ENCODE data around the gene UGGT2. TPM values are rescaled to one million over a fixed set of nuclear protein-coding genes. Genes with fewer than 3 reads are reported as not detected.

The UGGT2 gene, protein sequence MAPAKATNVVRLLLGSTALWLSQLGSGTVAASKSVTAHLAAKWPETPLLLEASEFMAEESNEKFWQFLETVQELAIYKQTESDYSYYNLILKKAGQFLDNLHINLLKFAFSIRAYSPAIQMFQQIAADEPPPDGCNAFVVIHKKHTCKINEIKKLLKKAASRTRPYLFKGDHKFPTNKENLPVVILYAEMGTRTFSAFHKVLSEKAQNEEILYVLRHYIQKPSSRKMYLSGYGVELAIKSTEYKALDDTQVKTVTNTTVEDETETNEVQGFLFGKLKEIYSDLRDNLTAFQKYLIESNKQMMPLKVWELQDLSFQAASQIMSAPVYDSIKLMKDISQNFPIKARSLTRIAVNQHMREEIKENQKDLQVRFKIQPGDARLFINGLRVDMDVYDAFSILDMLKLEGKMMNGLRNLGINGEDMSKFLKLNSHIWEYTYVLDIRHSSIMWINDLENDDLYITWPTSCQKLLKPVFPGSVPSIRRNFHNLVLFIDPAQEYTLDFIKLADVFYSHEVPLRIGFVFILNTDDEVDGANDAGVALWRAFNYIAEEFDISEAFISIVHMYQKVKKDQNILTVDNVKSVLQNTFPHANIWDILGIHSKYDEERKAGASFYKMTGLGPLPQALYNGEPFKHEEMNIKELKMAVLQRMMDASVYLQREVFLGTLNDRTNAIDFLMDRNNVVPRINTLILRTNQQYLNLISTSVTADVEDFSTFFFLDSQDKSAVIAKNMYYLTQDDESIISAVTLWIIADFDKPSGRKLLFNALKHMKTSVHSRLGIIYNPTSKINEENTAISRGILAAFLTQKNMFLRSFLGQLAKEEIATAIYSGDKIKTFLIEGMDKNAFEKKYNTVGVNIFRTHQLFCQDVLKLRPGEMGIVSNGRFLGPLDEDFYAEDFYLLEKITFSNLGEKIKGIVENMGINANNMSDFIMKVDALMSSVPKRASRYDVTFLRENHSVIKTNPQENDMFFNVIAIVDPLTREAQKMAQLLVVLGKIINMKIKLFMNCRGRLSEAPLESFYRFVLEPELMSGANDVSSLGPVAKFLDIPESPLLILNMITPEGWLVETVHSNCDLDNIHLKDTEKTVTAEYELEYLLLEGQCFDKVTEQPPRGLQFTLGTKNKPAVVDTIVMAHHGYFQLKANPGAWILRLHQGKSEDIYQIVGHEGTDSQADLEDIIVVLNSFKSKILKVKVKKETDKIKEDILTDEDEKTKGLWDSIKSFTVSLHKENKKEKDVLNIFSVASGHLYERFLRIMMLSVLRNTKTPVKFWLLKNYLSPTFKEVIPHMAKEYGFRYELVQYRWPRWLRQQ (N-terminal part only)
- 10 to 100 TPM; 29.7 to 56.2 (median 45.1) TPM for polyA plus RNA-seq (ENCODE audit: insufficient read depth in 1 of 5, insufficient read length in 5 of 5, low replicate concordance in 1 of 5)
- long read RNA-seq, donor 1, partial matches to known transcripts: 22 of 24 reads
- long read RNA-seq, donor 1, other reads (novel, unspliced or antisense): 0 of 24 reads
- long read RNA-seq, donor 2, full-length matches to known transcripts: 5 of 20 reads
- long read RNA-seq, donor 2, partial matches to known transcripts: 15 of 20 reads
- long read RNA-seq, donor 2, other reads (novel, unspliced or antisense): 0 of 20 reads
- long read RNA-seq, donor 3, partial matches to known transcripts: 5 of 6 reads
- long read RNA-seq, donor 3, other reads (novel, unspliced or antisense): 0 of 6 reads
- long read RNA-seq, donor 4, partial matches to known transcripts: 0 of 4 reads
- long read RNA-seq, donor 4, other reads (novel, unspliced or antisense): 0 of 4 reads
- long read RNA-seq, donor 5, partial matches to known transcripts: 39 of 43 reads
- long read RNA-seq, donor 5, other reads (novel, unspliced or antisense): 0 of 43 reads
- long read RNA-seq, donor 6, partial matches to known transcripts: 16 of 19 reads
- long read RNA-seq, donor 6, other reads (novel, unspliced or antisense): 0 of 19 reads
- long read RNA-seq, donor 7, partial matches to known transcripts: 0 of 1 reads
- long read RNA-seq, donor 7, other reads (novel, unspliced or antisense): 0 of 1 reads
- long read RNA-seq, donor 8, full-length matches to known transcripts: 2 of 14 reads
- long read RNA-seq, donor 8, partial matches to known transcripts: 12 of 14 reads
- long read RNA-seq, donor 8, other reads (novel, unspliced or antisense): 0 of 14 reads

DNA sequence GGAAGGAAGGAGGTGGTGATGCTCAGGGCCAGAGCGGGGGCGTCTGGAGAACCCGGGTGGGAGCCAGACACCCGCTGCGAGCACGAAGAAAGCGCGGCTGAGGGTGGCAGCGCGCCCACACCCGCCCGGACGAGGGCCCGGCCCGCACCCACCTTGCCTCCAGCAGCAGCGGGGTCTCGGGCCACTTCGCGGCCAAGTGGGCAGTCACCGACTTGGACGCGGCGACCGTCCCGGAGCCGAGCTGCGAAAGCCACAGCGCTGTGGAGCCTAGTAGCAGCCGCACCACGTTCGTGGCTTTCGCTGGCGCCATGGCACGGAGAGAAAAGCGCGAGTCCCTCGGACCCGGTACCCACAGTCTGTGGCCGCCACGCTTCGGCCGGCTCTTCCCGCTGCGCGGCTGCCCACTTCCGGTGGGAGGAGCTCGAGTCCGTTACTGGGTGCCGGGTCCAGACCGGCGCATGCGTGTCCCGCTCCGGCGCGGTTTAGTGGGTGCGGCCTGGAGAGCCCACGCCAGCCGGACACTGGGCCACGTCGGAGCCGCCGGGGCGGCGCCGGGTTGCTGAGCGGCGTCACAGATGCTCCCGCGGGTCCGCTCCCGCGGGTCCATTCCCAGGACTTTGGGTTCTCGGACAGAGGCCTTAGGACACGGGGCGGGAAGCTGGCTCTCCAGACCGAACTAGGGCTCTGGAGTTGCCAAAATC, at the start of gene UGGT2:
TSS of gene UGGT2 (minus strand) at position 399 of the 701 bp plus-strand sequence. CDS start at position 310, 89 bp downstream.
- peak; percentile 93 to 94 for DNase-seq

DNA sequence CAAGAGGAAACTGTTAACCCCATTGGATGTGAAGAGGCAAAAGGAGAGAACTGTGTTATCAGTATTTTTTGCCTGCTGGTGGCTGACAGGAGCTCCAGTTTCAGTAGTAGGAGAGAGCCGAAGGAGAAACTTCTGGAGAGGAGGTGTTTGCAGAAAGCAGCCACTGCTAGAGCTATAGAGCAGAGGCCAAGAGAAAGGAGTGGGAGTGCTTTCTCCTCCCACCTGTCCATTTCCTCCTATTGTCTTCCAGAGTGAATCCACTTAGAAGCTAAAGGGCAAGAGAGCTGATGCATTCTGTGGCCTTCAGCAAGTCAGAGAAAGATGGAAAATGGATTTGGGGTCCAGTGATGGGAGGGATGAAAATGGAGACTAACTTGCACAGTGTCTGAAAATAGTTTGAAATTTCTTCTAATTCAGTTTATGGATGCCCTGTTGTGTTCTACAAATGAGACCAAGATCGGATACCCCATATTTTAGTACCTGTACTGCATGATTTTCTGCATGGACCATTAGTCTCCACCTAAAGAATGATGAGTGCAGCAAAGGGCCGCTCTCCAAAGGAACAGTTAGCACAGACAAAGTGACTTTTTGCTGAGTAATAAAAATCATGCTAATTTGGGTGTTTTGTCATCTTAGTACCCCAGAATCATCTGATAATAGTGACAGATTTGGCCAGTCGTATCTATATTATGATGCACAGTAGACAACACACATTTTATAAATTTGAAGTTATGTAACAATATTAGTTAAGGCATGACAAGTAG, 47.4 kb upstream of the UGGT2 start:
- DNase-seq: no peak

DNA sequence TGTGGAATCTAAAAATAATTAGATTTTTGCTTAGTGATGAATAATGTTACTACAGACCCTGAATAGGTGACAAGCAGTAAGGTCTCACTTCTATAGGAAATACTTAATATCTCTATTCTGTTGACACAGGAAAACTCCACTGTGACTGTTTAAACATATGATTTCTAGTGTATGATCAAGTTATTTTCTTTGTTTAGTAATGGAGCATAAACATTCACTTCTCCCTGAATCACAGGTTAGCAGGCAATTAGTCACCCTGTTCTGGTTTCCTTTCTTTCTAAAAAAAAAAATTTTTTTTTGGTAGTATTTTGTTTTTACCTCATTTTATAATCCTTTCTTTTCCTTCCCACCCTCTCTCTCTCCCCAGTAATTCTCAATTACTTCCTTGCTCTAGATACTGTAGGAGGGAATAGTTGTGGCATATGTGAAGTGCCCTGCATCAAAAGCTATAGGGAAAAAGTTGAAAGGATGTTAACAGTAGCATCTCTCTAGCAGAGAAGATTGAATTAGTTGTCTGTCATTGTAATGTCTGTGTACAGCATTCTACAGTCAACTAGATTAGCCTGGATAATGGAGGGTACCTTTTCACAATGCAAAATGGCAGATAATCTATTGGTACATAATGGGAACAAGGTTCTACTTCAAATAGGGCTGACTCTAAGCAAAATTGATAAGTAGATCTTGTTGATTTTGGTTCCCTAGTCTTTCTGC, 40.2 kb upstream of the UGGT2 start:
- no peak for DNase-seq

DNA sequence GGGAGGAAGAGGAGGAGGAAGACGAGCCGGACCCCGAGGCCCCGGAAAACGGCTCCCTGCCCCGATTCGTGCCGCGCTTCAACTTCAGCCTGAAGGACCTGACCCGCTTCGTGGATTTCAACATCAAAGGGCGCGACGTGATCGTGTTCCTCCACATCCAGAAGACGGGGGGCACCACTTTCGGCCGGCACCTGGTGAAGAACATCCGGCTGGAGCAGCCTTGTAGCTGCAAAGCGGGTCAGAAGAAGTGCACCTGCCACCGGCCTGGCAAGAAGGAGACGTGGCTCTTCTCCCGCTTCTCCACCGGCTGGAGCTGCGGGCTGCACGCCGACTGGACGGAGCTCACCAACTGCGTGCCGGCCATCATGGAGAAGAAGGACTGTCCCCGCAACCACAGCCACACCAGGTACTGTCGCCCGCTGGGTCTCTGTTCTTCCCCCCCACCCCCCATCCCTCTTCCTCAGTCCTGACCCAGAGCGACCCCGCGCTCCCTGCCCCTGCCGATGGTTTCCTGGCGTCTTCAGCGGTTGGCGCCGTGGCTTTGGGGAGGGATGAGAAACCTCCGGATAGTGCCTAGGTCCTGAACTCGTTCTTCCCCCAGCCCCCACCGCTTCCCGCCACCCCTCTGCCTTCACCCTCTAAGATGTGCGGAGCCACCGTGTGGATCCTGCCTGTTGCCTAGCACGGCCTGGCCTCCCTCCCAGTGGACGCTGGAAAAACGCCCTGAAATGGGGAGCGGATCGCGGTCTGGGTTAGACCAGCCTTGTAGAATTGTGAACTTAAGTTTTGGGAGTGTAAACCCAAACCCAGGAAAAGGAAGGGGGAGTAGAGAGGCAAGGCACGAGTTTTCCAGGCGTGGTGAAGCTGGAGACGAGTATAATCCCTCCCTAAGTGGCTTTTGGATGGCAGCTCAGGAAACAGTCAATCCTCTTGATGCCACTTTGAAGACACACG, 38.2 kb upstream of the UGGT2 start:
- no peak for DNase-seq

DNA sequence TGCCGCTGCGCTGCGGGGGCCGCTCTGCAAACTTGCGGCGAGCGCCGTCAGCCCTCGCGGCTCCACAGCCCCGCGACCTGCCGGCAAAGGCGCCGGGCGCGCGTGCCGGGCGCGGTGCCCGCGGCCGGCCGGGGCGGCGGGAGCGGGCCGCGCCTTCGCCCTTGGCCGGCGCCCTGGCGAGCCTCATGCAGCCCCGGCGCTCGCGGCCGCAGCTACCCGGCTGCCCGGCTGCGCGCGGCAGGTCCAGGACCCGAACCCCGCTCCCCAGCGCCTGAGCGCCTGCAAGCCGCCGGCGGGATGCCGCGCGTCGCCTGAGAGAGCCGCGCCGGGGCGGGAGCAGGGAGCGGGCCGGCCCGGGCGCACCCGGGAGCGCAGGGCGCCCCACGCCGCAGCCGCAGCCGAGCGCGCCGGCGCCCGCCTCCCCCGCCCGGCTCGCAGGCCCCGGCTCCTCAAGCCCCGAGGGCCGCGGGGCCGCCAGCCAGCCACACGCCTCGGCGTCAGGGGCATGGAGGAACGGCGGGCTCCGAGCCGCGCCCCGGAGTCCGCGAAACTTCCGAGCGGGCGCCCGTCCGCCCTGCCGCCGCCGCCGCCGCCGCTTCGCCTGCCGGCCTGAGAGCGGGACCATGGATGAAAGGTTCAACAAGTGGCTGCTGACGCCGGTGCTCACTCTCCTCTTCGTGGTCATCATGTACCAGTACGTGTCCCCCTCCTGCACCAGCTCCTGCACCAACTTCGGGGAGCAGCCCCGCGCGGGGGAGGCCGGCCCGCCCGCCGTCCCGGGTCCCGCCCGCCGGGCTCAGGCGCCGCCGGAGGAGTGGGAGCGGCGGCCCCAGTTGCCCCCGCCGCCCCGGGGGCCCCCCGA, 37.3 kb upstream of the UGGT2 start:
- no peak for DNase-seq

DNA sequence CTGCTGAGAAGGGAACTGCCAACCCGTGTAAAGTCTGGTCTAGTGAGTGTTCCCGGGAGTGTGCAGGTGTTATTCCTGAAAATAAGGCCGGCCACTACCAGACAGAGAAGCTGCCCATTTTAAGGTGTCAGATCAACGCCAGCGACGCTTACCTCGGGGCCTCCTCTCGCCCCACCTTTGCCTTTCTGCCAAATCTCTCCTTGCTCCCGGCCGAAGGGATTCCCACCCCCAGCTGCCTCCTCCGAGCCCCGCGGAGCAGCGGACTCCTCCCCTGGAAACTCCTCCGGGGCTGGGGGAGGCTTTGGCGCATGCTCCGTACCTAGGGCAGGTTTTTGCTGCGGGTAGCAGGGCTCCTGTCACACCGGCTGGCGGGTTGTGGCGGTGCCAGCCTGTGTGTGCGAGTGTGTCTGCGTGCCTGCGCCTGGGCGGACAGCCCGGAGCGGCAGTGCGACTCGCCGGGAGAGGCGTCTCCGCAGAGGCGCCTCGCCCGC, 36.6 kb upstream of the UGGT2 start, which contains the start of gene HS6ST3:
TSS of gene HS6ST3 (plus strand) at position 359 of the 491 bp plus-strand sequence.
- no peak for DNase-seq

DNA sequence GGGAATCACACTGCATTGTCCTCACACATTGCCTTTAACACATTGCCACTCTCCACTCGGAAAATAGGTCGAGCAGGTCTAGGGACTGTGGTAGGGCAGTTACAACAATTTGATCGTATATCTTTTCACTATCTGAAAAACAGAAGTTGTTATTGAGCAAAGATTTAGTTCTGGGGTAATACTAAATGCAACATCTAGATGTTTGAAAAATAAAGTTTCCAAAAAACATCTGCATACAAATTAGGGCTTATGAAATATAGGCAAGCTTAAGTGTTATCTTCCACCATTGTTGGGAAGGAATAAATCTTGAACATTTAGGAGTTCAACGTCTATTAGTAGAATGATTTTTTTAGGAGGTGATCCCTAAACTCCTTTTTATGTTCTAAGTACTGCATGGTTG, 35.9 kb upstream of the UGGT2 start:
- no peak for DNase-seq

DNA sequence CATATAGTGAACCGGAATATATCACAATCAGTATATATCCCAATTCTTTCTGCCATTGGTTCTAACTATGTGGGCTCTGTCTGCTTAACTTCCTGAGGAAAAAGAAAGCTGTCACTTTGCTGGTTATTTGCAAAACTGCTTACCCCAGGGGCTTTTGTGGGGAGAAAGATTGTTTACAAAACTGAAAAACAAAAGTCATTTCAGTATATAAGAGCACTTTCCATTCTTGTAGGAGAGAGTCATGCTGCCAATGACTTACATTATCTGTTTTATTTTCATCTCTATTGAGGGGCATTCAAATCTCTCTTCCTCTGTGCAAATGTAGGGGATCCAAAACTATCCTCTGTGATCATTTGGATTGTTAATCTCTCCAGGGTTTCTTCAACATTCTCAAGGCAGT, 33.5 kb upstream of the UGGT2 start:
- DNase-seq: no peak

DNA sequence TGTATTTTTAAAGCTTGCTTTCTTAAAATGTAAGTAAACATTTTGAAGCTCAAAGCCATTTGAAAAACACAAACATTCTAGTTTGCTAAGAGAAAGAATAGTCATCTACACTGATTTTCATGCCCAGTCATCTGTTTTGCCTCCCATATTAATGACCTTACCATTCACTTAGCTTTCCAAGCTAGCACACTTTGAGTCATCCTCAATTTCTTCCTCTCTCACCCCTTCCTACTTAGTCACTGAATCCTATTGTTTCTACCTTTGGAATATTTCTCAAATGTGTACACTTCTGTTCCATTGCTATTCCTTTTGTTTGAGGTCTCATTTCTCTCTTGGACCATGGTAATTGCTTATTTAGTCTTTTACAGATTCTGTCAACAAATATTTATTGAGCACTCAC, 29.4 kb upstream of the UGGT2 start:
- no peak for DNase-seq

DNA sequence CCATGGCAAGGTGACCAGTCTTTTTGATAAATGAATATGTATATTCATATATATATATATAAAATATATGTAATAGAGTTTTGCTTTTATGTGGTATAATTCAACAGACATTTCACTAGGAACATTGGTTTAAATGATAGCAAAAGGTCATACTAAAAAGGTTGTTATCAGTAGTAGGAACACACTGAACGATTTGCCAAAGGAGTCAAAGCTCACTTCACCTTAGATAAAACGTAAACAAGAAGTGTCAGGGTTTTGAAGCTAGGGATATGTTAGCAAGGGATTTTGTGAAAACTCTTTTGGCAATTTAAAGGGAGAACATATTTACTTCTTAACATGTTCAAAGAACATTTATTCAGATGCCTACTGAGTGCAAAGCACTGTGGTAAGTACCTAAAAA, 28.7 kb upstream of the UGGT2 start:
- DNase-seq: no peak

DNA sequence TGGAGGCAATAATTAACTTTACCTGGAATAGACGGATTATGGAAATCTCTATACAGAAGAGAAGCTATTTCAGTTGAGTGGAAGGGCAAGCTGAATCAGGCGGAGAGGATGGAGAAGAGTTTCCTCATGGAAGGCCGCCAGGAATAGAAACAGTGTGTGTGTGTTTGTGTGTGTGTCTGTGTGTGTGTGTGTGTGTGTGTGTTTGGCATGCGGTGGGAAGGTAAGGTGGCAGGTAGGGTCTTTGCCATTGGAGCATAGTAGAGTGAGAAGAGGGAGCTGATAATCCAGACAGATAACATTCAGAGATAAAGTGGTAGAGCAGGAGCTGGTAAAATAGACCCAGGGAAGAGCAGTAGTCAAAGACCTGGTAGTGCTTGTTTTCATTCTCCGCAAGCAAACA, 27.5 kb upstream of the UGGT2 start:
- no peak for DNase-seq

DNA sequence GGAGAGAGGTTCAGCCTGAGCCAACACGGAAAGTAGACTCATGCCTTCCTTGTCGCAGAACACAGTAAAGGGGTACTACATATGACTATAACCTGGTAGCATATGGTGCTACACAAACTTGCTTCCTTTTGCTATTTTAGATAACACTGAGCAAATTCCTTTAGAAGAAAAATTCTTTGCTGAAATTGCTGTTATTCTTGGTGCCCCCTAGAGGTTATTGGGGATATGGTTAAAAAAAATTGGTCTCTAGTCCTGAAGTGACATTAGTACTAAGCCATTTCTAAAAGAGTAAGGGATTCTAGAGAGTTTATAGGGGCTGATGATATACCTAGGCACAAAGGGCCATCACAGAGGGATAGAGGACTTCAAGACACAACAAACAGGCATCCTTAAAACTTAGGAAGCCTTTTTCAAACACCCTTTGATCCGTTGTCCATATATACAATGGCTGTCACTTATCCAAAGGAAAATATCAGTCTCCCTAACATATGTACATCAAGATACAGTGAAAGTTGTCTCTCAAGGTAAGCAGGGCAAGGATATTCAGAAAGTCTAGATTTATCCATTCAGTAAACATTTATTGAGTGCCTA, 22.8 kb upstream of the UGGT2 start:
- DNase-seq: no peak

DNA sequence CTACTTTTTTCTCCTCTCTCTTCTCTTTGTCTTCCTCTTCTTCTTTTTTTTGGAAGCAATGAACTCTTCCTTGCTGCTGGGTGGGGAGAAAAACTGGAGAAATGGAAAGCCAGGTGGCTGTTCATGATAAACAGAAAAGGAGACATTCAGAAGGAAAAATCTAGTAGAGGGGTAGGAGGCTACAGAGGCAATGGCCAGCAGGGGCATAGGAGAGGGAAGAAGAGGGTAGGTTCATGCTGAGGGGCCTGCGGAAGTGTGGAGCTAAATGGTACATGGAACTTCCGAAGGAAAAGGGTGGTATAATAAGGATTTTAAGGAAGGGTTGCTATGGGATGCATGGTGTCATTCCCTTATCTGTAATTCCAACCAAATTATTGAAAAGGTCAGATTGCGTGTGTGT, 19.2 kb upstream of the UGGT2 start:
- DNase-seq: no peak

DNA sequence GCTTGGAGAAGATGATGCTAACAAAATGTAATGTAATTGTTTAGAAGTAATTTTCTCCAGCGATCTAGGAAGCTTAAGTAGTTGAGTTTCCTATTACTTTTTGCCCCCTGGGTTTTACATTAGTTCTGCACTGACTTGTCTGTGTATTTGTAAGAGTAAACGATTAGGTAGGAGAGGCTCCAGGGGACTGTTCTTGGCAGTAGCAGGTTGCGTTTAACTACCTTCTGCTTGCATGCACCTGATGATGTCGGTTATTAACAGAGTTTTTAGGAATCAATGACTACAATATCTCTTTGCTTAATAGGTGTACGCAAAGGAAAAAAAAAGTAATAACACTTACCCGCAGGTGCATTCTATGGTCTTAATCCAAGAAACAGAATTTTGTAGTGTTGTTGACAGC, 18.3 kb upstream of the UGGT2 start:
- no peak for DNase-seq

DNA sequence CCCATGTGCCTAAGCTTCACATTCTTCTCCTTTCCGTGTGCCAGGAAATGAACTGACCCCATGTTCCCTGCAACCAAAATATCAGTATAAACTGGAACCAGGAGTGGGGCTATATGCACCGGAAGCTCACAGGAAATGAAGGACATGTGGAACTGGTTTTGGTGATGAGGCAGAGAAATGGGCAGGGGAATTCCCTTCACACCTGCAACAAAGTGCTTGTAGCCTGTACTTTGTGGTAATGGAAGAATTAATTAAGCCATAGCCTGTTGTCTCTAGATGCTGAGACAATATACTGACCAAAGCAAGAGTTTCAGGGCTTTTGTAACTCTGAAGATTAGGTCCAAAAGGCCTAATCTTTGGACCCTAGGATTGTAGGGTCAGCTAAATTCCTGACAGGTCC, 15.5 kb upstream of the UGGT2 start:
- DNase-seq: no peak

Measured in right lung (tissue), 10 donors.